Activated CD8-positive, alpha-beta memory T cell treated with anti-CD3 and anti-CD28 coated beads, Interleukin-2, amount 10 ng/mL, durations not matched to agents 7 days and 5 days (primary cell): ENCODE measurements around the gene SDHB. TPM values are rescaled to one million over a fixed set of nuclear protein-coding genes. Genes with fewer than 3 reads are reported as not detected.
"Not testable (repeated sequence)": the region's sequence is repeated elsewhere in the genome, so short reads cannot be mapped to it uniquely, and the experiment has no call there.

Experiments
- ATAC-seq: fragments of 150-1000 bp; cut with Tn5 transposase; one replicate; pipeline ENCODE4 v1.10.0; 2021; ENCODE audit warnings: moderate library complexity
- CTCF ChIA-PET: fragments of 350-600 bp; sonication (Branson Sonifier 250); formaldehyde crosslinking; loops from one replicate; lab custom pipeline; 2021; ENCODE audit warnings: antibody characterized with exemption; lab: Charles Lee
- DNase-seq: peaks from one replicate; pipeline ENCODE4 v3.0.0-alpha.2; 2020
- H3K27ac Mint-ChIP-seq: one replicate; pipeline ENCODE4 v1.8.0; 2021; ENCODE audit warnings: mild to moderate bottlenecking, mixed read lengths
- H3K27me3 Mint-ChIP-seq: one replicate; pipeline ENCODE4 v1.8.0; 2021; ENCODE audit warnings: mixed read lengths
- H3K36me3 Mint-ChIP-seq: one replicate; pipeline ENCODE4 v1.8.0; 2021; ENCODE audit warnings: mild to moderate bottlenecking, mixed read lengths
- H3K4me1 Mint-ChIP-seq: one replicate; pipeline ENCODE4 v1.8.0; 2021; ENCODE audit warnings: mixed read lengths
- H3K4me3 Mint-ChIP-seq: one replicate; pipeline ENCODE4 v1.8.0; 2021; ENCODE audit warnings: mild to moderate bottlenecking, moderate library complexity, mixed read lengths
- H3K9me3 Mint-ChIP-seq: one replicate; pipeline ENCODE4 v1.8.0; 2022; ENCODE audit warnings: low read depth, mixed read lengths
- total RNA-seq, 2 experiments: library from RNA; stranded (reverse); gene quantifications; one replicate each; pipeline ENCODE4 v1.2.3, GENCODE V29; 2021

SDHB gene
- total RNA-seq, 2 experiments from 2014 or later: 108 TPM

DNA sequence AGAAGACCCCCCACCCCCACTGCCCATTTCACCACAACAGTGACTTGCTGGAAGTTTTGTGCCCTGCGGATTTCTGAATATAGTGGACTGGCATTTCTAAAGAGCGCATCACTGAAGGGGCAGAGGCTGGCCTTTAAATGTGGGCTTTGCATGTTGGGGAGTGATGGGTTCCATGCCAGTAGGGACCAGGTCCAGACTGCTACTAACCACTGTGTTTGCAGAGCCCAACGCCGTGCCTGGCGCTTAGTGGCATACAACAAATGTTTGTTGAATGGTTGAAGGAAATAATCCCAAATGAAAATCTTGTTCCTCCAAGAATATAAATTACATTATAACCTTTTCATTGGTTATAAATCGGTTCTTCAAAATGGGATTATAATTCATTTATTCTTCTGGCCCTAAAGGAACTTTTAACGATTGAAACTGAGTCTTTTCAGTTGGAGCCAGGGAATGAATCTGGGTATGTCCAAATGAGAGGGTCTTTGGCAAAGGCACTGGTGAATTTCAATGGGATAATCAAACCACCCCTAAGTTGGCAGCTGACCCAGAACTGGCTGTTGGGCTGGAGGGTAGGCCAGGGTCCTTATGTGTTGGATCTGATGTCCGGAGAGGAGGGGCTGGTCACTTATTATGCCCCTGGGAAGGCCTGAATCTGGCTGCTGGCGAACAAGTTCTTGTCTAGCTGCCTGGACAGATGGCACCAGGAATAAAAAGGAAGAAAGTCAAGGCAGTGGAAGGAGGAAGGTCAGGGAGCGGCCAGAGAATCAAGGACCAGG is 13.8 kb upstream of the SDHB start:
- Mint-ChIP-seq H3K27me3 (no peaks in the 10 kb centered on the region), H3K4me1 (peaks cover 10% of the 10 kb centered on the region), H3K27ac (no peak overlapping the region), H3K9me3 (no peaks in the 10 kb centered on the region), H3K4me3 (no peak overlapping the region), H3K36me3 (peaks cover 3% of the 10 kb centered on the region)
- CTCF ChIA-PET: no interaction called here
- DNase-seq (no peak), ATAC-seq (no peak)

DNA sequence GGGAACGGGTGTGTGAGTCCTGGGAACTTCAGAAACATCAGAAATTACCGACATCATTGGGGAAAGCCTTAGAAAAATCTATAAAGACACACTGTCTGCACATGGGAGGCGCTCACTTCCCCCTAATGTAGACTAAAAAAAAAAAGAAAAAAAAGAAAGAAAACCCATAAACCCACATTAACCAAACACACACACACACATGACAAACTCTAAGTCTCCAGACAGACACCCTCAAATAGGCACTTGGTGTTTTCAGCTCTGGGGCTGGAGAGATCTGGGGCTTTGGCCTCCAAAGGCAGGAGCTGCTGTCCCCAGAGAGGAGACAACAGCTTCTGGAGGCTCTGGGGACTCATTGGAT is 13.2 kb upstream of the SDHB start:
- ATAC-seq (no peak), DNase-seq (no peak)
- no peak overlapping the region for H3K27ac Mint-ChIP-seq
- H3K9me3 Mint-ChIP-seq: no peaks in the 10 kb centered on the region
- H3K27me3 Mint-ChIP-seq: peaks cover 1% of the 10 kb centered on the region
- no peak overlapping the region for H3K4me3 Mint-ChIP-seq
- CTCF ChIA-PET: interaction anchor here (1.0 kb wide), 1 partner anchor 410 kb away, joined by 3 read pairs; no protein-coding TSS in a partner anchor
- peaks cover 3% of the 10 kb centered on the region for H3K36me3 Mint-ChIP-seq
- peaks cover 14% of the 10 kb centered on the region for H3K4me1 Mint-ChIP-seq

DNA sequence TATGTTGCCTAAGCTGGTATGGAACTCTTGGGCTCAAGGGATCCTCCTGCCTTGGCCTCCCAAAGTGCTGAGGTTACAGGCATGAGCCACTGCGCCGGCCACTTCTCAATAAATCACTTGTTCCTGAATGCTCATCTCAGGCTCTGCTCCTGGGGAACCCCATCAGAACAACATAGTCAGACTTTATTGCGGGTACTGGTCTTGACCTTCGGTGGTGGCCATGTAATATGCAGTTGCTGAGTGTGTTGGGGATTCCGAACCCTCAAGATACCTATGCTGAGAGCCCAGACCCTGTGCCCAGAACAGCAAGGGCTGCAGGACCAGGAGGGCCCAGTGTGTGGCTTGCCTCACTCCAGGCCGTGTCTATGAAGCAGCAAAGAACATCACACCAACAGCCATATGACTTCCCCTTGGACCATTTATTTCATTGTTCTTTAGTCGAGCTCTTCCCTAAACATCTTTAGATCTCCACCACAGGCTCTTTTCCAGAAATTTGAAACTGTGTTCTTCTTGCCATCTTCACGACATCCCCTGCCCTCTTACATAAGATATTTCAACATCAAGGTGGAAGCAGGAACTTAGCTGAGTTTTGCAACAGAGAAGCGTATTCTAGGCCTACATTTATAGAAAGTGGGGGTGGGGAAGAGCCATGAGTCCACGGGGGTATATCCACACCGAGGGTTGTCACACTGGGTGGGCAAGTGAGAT is 12.7 kb upstream of the SDHB start:
- H3K27me3 Mint-ChIP-seq: peaks cover 6% of the 10 kb centered on the region
- no peak for ATAC-seq

DNA sequence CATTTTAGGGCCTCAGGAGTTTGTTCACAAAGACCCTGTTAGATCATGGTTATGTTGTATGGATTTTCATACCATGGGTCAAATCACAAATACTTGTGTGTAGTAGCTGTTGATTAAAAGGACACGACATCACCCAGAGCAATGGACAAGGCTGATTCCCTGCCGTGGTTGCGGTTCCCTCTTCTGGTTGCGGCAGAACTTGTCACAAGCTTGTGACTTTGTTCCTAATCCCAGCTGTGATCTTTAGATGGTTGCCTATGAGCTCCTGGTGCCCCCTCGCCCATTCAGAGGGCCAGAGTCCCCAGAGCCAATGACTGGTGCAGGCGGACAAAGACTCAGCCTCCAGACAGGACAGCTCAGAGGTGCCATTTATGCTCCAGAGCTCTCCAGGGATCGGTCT is 11.8 kb upstream of the SDHB start:
- Mint-ChIP-seq H3K4me3 (no peak overlapping the region), H3K36me3 (peaks cover 3% of the 10 kb centered on the region), H3K4me1 (peaks cover 14% of the 10 kb centered on the region), H3K27me3 (peaks cover 7% of the 10 kb centered on the region), H3K9me3 (no peaks in the 10 kb centered on the region), H3K27ac (no peak overlapping the region)
- ATAC-seq: no peak
- CTCF ChIA-PET: interaction anchor here (0.6 to 1.2 kb wide), 4 partner anchors 9 to 112 kb away, joined by 3 to 4 read pairs (median 3); no protein-coding TSS in a partner anchor
- no peak for DNase-seq

More for the DNA sequence above, 12.7 kb upstream of the SDHB start:
- H3K36me3 Mint-ChIP-seq: peaks cover 3% of the 10 kb centered on the region
- no peak overlapping the region for H3K4me3 Mint-ChIP-seq
- no peak for DNase-seq
- H3K4me1 Mint-ChIP-seq: peaks cover 14% of the 10 kb centered on the region
- no peaks in the 10 kb centered on the region for H3K9me3 Mint-ChIP-seq
- CTCF ChIA-PET: interaction anchor here (0.7 to 1.2 kb wide), 5 partner anchors 9 to 1844 kb away, joined by 3 read pairs; no protein-coding TSS in a partner anchor
- H3K27ac Mint-ChIP-seq: no peak overlapping the region

DNA sequence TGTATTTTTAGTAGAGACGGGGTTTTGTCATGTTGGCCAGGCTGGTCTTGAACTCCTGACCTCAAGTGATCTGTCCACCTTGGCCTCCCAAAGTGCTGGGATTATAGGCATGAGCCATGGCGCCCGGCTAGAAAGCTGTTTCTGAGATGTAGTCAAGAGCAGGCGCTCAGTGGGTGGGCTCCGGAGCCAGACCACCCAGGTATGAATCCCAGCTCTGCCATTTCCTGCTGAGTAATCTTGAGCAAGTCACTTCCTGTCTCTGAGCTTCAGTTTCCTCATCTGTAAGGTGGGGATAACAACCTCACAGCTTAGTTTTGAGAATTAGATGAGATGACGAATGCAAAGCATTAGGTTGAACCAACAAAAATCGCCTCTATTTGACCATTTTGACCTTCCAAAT is 8.9 kb upstream of the SDHB start:
- H3K27me3 Mint-ChIP-seq: peaks cover 15% of the 10 kb centered on the region
- not testable (repeated sequence) for H3K27ac Mint-ChIP-seq, H3K36me3 Mint-ChIP-seq, DNase-seq, H3K9me3 Mint-ChIP-seq, H3K4me3 Mint-ChIP-seq
- CTCF ChIA-PET: interaction anchor here (1.0 to 1.7 kb wide), 3 partner anchors 63 to 111 kb away, joined by 3 to 5 read pairs (median 4); no protein-coding TSS in a partner anchor
- peaks cover 14% of the 10 kb centered on the region for H3K4me1 Mint-ChIP-seq
- peak; percentile 43 for ATAC-seq

DNA sequence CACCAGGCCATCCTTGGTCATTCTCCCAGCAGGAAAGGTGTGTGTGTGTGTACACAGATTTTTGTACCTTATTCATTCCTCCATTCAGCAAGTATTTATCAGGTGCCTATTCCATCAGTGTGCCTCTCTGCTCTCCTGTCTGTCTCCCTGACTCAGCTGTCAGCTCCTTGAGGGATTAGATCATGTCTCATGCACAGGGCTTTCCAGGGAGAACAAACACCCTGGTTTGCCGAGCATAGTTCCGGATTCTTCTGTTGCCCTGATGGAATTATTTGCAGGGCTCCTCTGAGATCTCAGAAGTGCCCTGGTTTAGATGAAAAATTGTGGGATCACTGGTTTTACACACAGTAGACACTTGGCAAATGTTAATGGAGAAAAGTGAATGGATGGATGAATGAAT is 8.1 kb upstream of the SDHB start:
- Mint-ChIP-seq H3K9me3 (no peaks in the 10 kb centered on the region), H3K27me3 (peaks cover 15% of the 10 kb centered on the region), H3K36me3 (peaks cover 3% of the 10 kb centered on the region), H3K4me1 (peaks cover 14% of the 10 kb centered on the region), H3K27ac (no peak overlapping the region), H3K4me3 (no peak overlapping the region)
- CTCF ChIA-PET: interaction anchor here (0.9 to 1.7 kb wide), 3 partner anchors 13 to 187 kb away, joined by 3 to 4 read pairs (median 4); partner anchors contain the start of gene PADI3
- ATAC-seq (no peak), DNase-seq (no peak)

DNA sequence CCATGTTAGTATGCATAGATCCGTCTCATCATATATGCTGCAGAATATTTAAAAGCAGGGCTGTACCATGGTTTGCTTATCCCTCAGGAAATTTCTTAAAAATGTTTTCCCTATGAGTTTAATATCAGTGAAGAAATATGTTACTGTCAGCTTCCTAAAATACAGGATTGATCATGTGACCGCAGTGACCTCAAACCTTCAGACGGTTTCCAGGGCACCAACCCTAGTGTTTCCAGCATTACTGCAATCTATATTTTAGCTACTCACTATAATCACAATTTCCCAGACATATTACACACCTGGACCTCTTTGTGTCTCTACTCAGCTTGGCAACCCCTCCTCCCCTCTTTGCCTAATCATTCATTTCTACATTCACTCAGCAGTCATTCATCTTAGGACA is 7.7 kb upstream of the SDHB start:
- Mint-ChIP-seq H3K4me1 (peaks cover 14% of the 10 kb centered on the region), H3K27me3 (peaks cover 15% of the 10 kb centered on the region), H3K36me3 (peaks cover 3% of the 10 kb centered on the region), H3K4me3 (no peak overlapping the region), H3K27ac (no peak overlapping the region), H3K9me3 (no peaks in the 10 kb centered on the region)
- CTCF ChIA-PET: interaction anchor here (0.9 to 1.5 kb wide), 3 partner anchors 14 to 275 kb away, joined by 3 to 4 read pairs (median 3); partner anchors contain the start of gene PADI3
- no peak for DNase-seq
- ATAC-seq: no peak

DNA sequence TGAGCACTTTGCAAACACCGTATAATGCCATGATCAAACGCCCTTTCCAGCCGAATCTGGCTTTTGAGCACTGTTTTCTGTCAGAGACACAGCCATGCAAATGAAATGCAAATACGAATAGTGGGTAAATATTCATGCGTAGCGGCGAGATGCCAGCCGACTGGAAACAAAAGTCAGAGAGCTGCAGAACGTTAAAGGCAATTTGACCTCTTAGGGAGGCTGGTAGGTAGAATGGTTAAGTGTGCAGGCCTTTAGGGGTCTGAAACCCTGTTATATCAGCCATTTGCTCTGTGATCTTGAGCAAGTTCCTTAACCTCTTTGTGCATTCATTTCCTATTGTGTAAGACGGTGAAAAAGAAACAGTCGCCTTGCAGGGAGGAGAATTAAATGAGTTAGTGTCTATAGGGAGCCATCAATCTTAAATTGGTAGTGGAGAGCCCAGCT is 6.5 kb upstream of the SDHB start:
- peaks cover 15% of the 10 kb centered on the region for H3K27me3 Mint-ChIP-seq
- H3K4me1 Mint-ChIP-seq: peaks cover 14% of the 10 kb centered on the region
- no peak overlapping the region for H3K27ac Mint-ChIP-seq
- peaks cover 3% of the 10 kb centered on the region for H3K36me3 Mint-ChIP-seq
- H3K9me3 Mint-ChIP-seq: no peaks in the 10 kb centered on the region
- DNase-seq: no peak
- CTCF ChIA-PET: interaction anchor here (1.1 to 1.6 kb wide), 5 partner anchors 11 to 276 kb away, joined by 3 to 4 read pairs (median 4); no protein-coding TSS in a partner anchor
- no peak for ATAC-seq
- no peak overlapping the region for H3K4me3 Mint-ChIP-seq

DNA sequence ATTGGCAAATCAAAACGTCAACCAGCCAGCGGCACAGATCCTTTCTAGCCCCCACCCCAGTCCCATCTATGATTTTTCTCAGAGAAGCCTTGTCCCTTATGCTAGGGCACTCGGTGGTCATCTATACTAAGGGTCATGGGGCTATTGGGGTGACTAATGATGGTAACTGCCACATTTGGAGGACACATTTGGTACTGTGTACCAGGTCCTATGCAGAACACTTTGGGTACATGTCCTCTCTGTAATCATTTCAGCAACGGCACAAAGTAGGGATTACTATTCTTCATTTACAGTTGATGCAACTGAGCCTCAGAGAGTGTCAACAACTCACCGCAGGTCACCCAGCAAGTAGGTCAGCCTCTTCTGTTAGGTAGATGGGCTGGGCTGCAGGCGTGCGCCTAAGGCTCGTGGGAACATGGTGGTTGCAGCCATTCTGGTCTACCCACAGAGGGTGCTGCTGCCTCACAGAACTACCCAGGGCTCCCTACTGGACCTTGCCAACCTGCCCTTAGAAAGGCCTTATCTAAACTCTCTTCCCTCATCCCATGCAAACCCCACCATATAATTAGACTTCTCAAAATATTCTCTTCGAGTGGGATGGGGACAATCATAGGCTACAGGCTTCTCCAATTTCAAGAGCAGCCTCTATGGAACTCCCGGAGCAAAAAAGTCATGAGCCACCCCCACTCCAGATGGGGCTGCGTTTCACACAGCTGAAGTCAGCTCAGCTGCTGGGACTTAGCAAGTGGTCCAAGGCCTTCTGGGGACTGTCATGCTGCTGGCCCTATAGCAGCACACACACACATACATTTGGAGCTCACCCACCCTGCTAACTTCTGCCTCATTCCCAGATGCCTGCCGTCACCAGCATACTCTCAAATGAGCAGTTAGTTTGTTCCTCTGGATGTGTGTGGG is 5.8 kb upstream of the SDHB start:
- H3K4me3 Mint-ChIP-seq: no peak overlapping the region
- H3K4me1 Mint-ChIP-seq: peaks cover 14% of the 10 kb centered on the region
- no peak overlapping the region for H3K27ac Mint-ChIP-seq
- ATAC-seq (peak; percentile 92), DNase-seq (peak; percentile 67)
- CTCF ChIA-PET: interaction anchor here (1.1 to 1.6 kb wide), 5 partner anchors 12 to 277 kb away, joined by 3 to 4 read pairs (median 4); no protein-coding TSS in a partner anchor
- no peaks in the 10 kb centered on the region for H3K9me3 Mint-ChIP-seq
- H3K36me3 Mint-ChIP-seq: peaks cover 3% of the 10 kb centered on the region
- H3K27me3 Mint-ChIP-seq: peaks cover 15% of the 10 kb centered on the region

DNA sequence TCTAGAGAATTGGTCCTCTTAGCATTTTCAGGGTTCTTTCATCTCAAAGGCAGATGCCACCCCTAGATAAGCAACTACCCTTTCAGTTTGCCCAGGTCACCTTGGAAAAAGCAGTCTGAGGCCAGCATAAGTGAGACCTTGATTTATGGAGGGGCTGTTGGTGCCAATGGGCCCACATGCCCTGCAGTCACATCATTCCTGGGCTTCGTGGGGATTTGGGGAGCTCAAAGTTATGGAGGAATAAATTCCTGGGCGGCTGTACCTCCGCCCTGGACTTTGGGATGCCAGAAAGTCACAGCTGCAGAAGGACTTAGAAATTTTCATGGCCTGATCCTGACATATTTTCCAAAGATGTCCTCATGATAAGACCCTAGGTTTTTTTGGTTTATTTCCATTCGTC is 2.7 kb upstream of the SDHB start:
- peaks cover 14% of the 10 kb centered on the region for H3K4me1 Mint-ChIP-seq
- H3K9me3 Mint-ChIP-seq: no peaks in the 10 kb centered on the region
- no peak overlapping the region for H3K27ac Mint-ChIP-seq
- CTCF ChIA-PET: interaction anchor here (1.1 kb wide), 1 partner anchor 9 kb away, joined by 3 read pairs; no protein-coding TSS in a partner anchor
- DNase-seq (no peak), ATAC-seq (no peak)
- peaks cover 3% of the 10 kb centered on the region for H3K36me3 Mint-ChIP-seq
- no peak overlapping the region for H3K4me3 Mint-ChIP-seq
- H3K27me3 Mint-ChIP-seq: peaks cover 9% of the 10 kb centered on the region

DNA sequence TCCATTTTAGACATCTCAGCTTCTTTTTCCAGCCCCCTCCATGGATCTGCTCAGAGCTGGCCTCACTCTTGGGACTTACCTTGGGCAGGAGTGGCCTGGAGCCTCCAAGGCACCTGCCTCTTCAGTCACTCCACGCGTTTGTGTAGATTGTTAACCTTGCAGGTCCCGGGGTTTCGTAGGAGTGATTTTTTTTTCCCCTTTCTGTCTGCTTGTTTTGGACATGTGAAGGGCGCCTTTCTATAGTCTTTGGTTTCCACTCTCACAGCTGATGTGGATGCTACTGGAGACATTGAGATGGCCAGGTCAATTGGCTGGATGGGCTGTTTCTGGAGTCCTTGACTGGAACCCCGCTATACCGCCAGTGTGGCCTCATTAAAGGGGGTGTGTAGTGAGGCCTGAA is 2.0 kb upstream of the SDHB start:
- peak overlapping the region; percentile 28 for H3K4me3 Mint-ChIP-seq
- peaks cover 8% of the 10 kb centered on the region for H3K36me3 Mint-ChIP-seq
- no peak overlapping the region for H3K27ac Mint-ChIP-seq
- ATAC-seq (no peak), DNase-seq (no peak)
- CTCF ChIA-PET: interaction anchor here (0.7 kb wide), 1 partner anchor 20 kb away, joined by 3 read pairs; no protein-coding TSS in a partner anchor
- peaks cover 21% of the 10 kb centered on the region for H3K4me1 Mint-ChIP-seq
- H3K27me3 Mint-ChIP-seq: peaks cover 8% of the 10 kb centered on the region
- H3K9me3 Mint-ChIP-seq: no peaks in the 10 kb centered on the region

DNA sequence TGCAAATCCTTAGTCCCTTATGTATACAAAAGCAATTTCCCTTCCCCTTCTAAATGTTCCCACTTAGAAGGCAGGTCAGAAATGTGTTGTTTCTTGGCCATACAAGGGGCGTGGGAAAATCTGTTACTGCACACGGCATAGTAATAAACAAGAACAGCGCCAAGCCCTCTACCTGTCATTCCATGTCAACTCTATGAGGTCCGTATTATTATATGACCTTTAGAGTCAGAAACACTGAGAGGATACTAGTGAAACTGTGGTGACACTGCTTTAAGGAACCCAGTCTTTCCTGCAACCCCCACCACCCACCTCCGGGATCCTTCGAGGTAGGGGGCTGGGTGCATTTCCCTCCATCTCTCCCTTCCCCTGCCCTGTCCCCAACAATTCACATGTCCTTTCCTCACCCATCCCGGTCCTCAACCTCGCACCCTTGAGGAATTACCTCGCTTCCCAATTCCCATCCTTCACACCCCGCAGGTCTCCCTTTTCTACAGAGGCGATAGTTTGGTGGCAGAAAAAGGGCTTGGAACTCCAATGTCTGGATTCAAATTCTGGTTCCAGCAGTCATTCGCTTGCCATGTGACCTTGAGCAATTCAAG is 647 bp downstream of the SDHB start:
- DNase-seq (no peak), ATAC-seq (no peak)
- Mint-ChIP-seq H3K4me3 (peak overlapping the region; percentile 89), H3K36me3 (peaks cover 13% of the 10 kb centered on the region), H3K27me3 (peaks cover 2% of the 10 kb centered on the region), H3K4me1 (peaks cover 22% of the 10 kb centered on the region), H3K27ac (peak overlapping the region; percentile 97), H3K9me3 (no peaks in the 10 kb centered on the region)
- CTCF ChIA-PET: interaction anchor here (0.8 to 2.0 kb wide), 3 partner anchors 13 to 93 kb away, joined by 3 to 6 read pairs (median 4); no protein-coding TSS in a partner anchor
